COLO668 (cell line): ENCODE data around the gene RPL10A.

Experiments used
- DNase-seq: peaks from one replicate; lab custom pipeline; 2025; ENCODE audit not compliant: unreplicated experiment; lab: John Stamatoyannopoulos, UW

RPL10A gene

GRCh38 chr6:35474942-35475570 lies 6.9 kb downstream of the RPL10A start:
- no peak for DNase-seq

- no peak for DNase-seq
These were observed 7.4 kb downstream of the RPL10A start for GRCh38 chr6:35475573-35475972.

- DNase-seq, result no peak
These were observed 7.8 kb downstream of the RPL10A start for GRCh38 chr6:35476004-35476403.

GRCh38 chr6:35477028-35477427 lies 8.8 kb downstream of the RPL10A start:
- no peak for DNase-seq

- no peak for DNase-seq
These were observed 9.5 kb downstream of the RPL10A start for GRCh38 chr6:35477551-35478179.

- no peak for DNase-seq
These were observed 10.1 kb downstream of the RPL10A start for GRCh38 chr6:35478259-35478658.

- DNase-seq, result no peak
These were observed 12.0 kb downstream of the RPL10A start for GRCh38 chr6:35480176-35480575.

- no peak for DNase-seq
These were observed 13.0 kb downstream of the RPL10A start for GRCh38 chr6:35481226-35481625.

- DNase-seq, result no peak
These were observed 14.9 kb downstream of the RPL10A start for GRCh38 chr6:35483062-35483461.

GRCh38 chr6:35483490-35483889 lies 15.3 kb downstream of the RPL10A start:
- no peak for DNase-seq

- no peak for DNase-seq
These were observed 15.9 kb downstream of the RPL10A start for GRCh38 chr6:35483893-35484645.

GRCh38 chr6:35484921-35485392 lies 16.8 kb downstream of the RPL10A start:
- DNase-seq, result no peak

GRCh38 chr6:35485402-35485877 lies 17.2 kb downstream of the RPL10A start:
- DNase-seq, result no peak

GRCh38 chr6:35486005-35486925 lies 18.1 kb downstream of the RPL10A start:
- peak; percentile 67 for DNase-seq

- DNase-seq, result no peak
These were observed 19.7 kb downstream of the RPL10A start for GRCh38 chr6:35487658-35488516.

GRCh38 chr6:35488517-35488862 lies 20.3 kb downstream of the RPL10A start:
- no peak for DNase-seq

- no peak for DNase-seq
These were observed 20.9 kb downstream of the RPL10A start for GRCh38 chr6:35489066-35489465.

- no peak for DNase-seq
These were observed 22.0 kb downstream of the RPL10A start for GRCh38 chr6:35489995-35490791.

GRCh38 chr6:35490821-35491557 lies 22.8 kb downstream of the RPL10A start:
- DNase-seq, result no peak
